NT2/D1 (cell line): ENCODE measurements around the gene STK11.

Experiments
- SUZ12 ChIP-seq: IDR thresholded peaks from 2 replicates; pipeline ENCODE4 v1.6.1; 2011; ENCODE audit not compliant: insufficient read length, insufficient read depth; ENCODE audit errors: extremely low read depth
- YY1 ChIP-seq: IDR thresholded peaks from 2 replicates; pipeline ENCODE4 v1.6.1; 2011; ENCODE audit not compliant: insufficient read length, insufficient read depth

- TF ChIP-seq YY1 (no peak), SUZ12 (no peak)
Measured at GRCh38 chr19:1270854-1271527, 65.4 kb downstream of the STK11 start.
